ENCODE results near the gene TIE1.

The TIE1 gene

DNA sequence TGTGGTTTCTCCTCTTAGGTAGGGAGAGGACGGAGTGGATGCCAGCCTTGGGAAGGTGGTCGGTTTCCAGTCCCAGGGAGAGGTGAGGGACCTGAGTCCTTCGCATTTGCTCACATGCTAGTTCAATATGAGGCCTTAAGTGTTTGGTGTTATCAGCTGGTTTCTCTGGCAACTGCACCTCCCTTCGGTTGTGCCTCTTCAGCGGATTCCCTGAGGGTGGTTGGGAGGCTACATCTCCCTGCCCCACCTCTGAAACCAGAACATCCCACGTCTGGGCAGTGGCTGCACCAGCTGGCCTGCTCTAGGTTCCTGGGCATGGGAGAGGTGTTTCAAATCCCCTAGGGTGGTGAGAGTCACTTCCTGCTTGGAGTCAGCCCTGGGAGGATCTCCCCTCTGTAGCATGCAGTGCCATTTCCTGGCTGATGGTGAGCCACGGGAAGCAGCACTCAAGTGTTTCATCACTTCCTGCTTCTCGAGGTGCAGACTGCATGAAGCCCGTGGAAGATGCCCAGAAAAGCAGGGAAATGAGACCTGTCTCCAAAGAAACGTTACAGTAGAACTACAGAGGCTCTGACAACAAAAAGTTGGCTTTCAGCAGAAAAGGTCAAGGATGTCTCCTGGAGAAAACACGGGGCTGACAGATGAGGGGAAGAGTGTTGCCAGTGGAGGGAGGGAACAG, 26.5 kb upstream of the TIE1 start:
- DNase-seq, result peak; percentile 11 to 23

DNA sequence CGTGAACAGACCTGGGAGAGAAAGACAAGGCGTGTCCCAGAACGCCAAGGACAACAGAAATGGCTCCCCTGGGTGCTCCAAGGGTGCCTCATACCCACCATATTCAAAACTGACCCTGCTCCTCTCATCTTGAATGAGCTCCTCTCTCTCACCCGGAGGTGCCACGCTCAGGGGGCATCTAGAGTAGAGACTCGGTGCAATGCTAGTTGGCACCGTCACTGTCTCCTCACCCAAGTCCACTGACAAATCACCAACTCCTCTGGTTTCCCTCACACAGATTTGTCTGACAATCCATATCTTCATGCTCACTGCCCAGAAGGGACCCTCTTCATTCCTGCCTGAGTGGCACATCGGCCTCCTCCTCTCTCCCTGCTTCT, 26.0 kb upstream of the TIE1 start:
- no peak for DNase-seq

DNA sequence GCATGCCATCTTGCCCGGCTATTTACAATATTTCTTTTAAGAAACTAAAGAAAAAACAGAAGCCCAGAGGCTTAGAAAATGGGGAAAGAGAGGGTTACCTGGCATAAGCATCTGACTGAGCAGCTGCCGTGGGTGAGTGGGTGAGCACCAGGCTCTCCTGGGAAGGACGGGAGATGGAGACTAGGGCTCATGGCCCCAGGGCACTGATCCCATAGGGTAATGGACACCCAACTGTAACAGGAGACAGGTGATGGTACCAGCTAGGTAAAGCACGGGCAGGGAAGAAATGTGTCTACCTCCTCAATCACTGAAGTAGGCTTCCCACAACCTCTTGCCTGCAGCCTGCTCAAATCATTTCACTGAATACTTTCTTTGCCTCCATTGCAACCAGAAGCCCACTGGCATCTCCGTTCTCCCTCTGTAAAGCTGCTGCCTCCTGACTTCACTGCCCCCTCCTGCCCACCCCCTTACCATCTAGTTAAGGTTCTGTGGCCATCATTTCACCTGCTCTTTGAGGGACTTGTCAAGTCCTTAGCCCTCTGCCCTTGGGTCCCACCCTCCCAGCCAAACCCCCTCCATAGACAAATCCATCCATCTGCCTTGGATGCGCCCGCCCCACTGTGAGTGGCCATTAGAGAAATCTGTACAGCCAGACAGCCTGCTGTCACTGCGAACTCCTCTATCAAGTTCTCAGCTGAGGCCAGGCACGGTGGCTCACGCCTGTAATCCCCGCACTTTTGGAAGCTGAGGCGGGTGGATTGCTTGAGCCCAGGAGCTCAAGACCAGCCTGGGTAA, 24.8 kb upstream of the TIE1 start:
- no peak for DNase-seq

GRCh38 chr1:43276673-43277072, 24.1 kb upstream of the TIE1 start:
- DNase-seq, result no peak

DNA sequence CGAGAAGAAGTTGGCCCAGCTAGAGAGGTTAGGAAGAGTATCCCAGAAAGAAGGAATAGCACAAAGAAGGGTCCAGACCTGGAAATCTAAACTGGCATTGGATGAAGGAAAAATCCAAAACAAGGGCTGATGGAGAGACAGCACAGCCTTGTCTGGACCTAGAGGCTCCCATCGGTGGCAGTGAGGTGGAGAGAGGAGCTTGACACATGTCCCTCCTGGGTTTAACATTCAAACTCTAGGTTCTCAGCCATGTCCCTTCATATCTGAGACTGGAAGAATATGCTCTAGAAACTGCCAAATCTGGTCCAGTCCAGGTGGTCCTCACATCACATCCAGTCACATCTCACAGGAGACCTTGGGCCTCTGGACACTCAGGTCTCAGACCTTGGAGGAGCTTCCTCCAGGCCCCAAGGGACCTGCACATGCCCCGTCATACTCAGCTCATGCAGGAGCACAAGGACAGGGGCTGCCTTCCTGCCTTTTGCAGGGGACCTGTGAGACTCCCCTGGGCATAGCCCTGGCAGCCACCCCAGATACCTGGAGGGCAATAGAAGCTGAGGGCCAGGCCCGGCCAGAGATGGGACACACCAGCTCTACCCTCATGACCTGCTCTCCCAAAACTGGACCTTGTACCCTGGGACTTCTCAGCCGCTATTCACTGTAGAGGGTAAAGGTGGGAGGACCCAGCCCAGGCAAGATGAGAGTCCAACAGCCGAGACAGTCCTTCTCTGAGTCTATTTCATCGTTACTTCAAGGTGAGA, 23.5 kb upstream of the TIE1 start:
- no peak for DNase-seq

GRCh38 chr1:43279161-43279560, 21.6 kb upstream of the TIE1 start:
- DNase-seq, result no peak

GRCh38 chr1:43279666-43280065, 21.1 kb upstream of the TIE1 start:
- DNase-seq, result no peak

- no peak for DNase-seq
Observed at GRCh38 chr1:43280692-43281091, 20.1 kb upstream of the TIE1 start.

- no peak for DNase-seq
Observed at GRCh38 chr1:43282220-43283195, 18.3 kb upstream of the TIE1 start.

DNA sequence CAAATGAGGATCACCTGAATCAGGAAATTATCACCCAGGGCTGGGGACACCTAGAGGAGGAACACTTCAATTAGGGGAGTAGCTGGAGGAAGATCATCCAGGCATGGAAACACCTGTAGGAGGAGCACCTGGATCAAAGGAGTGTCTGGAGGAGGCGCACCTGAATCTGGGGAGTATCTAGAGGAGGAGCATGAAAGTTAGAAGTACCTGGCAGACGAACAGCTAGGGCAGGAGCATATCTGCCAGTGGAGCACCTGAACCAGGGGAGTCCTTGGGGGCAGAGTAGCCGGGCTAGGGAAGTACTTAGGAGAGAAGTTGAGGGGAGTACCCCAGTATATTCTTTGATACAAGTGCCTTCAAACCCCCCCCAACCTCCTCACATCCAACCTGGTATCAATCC, 16.7 kb upstream of the TIE1 start:
- DNase-seq, result no peak

GRCh38 chr1:43284546-43285110, 16.2 kb upstream of the TIE1 start:
- no peak for DNase-seq

DNA sequence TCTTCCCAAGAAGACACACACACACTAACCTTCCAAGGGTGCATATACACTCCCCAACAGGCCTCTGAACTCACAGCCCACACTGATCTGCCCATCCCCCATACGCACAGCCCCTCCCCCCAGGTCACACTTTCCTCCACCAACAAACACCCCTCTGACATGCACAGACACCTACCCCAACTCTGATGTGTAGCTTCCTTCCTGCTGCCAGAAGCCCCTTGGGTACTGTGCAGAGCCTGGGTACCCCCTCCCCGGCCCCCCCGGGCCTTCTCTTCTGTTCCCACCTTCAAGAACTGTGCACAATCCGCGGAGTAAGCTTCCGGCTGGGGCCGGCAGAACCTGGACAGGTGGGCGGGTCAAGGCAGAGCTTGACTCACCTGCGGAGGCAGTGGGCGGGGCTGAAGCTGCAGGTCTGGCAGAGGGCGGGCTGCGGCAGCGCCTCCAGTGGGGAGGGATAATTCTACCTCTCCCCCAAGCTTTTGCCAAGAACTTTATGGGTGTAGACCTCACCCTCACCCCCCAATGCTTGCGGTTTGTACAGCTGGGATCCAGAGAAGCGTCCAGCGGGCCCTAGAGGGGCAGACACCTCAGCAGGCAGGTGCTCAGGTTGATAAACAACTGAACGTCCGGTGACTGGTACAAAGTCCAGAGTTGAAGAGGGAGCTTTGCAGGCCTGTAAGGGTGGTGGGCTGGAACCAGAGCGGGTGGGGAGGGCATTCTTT, 15.4 kb upstream of the TIE1 start, which contains the start of gene C1orf210:
TSS of gene C1orf210 (minus strand) at position 313 of the 722 bp plus-strand sequence. CDS start 2,311 bp downstream, outside the sequence.
- DNase-seq, result peak; percentile 82 to 83

- DNase-seq, result no peak
Observed at GRCh38 chr1:43286115-43286514, 14.7 kb upstream of the TIE1 start.

DNA sequence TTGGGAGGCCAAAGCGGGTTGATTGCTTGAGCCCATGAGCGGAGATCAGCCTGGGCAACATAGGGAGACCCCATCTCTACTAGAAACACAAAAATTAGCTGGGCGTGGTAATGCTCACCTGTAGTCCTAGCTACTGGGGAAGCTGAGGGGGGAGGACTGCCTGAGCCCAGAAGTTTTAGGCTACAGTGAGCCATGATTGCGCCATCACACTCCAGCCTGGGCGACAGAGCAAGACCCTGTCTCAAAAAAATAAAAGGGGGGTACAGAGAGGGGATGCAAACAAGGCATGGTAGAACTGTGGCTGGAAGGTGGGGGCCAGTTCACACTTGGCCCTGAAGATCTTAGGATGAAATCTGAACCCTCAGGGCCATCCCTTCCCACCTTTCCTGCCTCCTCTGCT, 14.2 kb upstream of the TIE1 start:
- DNase-seq, result no peak

DNA sequence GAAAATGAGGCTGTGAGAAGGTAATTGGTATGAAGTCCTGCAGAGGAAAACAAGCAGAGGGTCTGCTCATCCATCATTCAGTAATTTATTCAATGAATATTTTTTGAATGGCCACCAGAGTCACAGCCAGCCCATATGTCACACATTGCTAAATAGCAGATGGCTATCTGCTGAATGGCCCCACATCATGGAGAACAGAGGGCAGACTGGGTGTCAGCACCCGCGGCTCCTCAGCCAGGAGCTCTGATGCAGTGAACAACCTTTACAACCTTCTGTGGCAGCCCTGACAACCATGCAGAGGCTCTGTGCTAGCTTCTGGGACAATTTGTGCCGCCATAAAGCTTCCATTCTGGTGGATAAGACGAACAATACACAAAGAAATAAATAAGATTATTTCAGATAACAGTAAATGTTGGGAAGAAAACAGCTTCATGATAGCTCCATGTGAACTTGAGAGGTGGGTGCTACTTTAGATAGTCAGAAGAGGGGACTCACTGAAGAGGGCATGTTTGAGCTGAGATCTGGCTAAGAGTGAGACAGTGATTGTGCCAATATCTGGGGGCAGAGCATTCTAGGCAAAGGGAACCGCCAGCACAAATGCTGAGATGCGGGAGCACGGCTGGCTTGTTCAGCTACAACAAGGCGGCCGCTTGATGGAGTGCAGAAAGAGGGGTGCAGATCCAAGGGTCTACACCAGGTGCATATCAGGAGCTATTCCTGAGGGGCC, 12.6 kb upstream of the TIE1 start:
- no peak for DNase-seq

DNA sequence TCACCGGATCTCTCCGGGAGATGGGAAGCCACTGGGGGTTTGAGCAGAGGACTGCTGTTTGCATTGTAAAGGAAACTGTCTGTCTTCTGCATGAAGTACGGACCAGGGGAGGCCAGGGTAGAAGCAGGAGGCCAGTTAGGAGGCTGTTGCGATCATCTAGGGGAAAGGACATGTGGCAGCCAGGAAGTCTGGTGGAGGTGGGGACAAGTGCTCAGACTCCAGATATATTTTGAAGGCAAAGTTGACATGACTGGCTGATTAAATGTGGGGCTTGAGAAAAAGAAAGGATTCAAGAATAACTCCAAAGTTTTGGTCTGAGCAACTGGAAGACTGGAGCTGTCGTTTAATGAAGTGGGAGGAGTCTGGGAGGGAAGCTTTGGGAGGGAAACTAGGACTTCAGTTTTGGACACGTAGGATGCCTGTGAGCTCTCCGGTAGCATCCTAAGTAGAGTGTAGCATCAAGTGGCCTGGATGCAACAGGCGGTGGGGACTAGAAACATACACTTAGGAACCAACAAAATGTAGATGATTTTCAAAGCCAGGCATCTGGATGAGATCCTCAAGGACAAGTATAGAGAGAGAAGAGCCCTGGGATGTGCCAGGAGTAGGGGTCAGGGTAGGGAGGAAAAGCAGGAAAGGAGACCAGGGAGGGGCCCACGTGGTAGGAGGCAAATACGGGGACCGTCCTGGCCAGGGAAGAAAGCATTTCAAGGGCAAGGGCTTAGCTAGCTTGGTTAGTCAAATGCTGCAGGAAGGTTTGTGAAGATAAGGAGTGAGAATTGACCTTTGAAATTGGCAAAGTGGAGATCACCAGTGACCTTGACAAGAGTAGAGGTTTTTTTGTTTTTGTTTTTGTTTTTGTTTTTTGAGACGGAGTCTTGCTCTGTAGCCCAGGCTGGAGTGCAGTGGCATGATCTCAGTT, 11.7 kb upstream of the TIE1 start:
- DNase-seq, result no peak

DNA sequence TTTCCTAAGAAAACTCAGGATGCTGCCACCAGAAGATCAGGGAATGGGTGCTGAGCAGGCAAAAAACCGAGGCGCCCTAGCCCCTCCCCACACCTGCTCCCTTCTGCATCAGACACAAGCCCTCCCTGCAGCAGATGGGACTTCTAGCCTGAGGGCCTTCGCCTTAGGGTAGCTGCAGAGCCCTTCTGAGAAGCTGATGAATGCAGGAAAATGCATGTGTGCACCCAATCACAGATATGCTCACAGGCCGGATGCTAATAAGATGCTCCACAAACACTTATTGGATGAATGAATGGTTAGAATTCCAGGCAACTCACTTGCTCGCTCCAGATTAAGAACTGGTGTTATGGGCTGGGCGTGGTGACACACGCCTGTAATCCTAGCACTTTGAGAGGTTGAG, 8.6 kb upstream of the TIE1 start:
- DNase-seq, result no peak

GRCh38 chr1:43292679-43293078, 8.1 kb upstream of the TIE1 start:
- no peak for DNase-seq

GRCh38 chr1:43293176-43293575, 7.6 kb upstream of the TIE1 start:
- DNase-seq, result no peak

Measured in NCI-H2081 (cell line).